Right atrium auricular region (tissue), 2 donors: Measurements from ENCODE around the gene POR. TPM values are rescaled to one million over a fixed set of nuclear protein-coding genes. Genes with fewer than 3 reads are reported as not detected.
"Not testable (repeated sequence)": the region's sequence is repeated elsewhere in the genome, so short reads cannot be mapped to it uniquely, and the experiment has no call there.

ENCODE experiments used
- DNase-seq: peaks from one replicate; pipeline ENCODE4 v3.0.0-alpha.2; 2019; ENCODE audit warnings: low spot score
- H3K27ac ChIP-seq, 2 donors: fragments of 200-600 bp; sonication (generic); 1 replicate in 1 of 2; 2 replicates in 1 of 2; pipeline ENCODE4 v1.5.1; 2016 to 2019
- H3K27me3 ChIP-seq, 2 donors: fragments of 200-600 bp; sonication (generic); one replicate each; pipeline versions ENCODE4 v1.5.1 to v1.6.0; 2017 to 2019
- H3K36me3 ChIP-seq: fragments of 200-600 bp; sonication (generic); one replicate; pipeline ENCODE4 v1.5.1; 2016
- H3K4me1 ChIP-seq, 2 donors: fragments of 200-600 bp; sonication (generic); one replicate each; pipeline versions ENCODE4 v1.5.1 to v1.6.0; 2017 to 2019
- H3K4me3 ChIP-seq, 2 donors: fragments of 200-600 bp; sonication (generic); 1 replicate in 1 of 2; 2 replicates in 1 of 2; pipeline ENCODE4 v1.5.1; 2017 to 2019; ENCODE audit warnings: mild to moderate bottlenecking in 1 of 2, moderate library complexity in 1 of 2
- H3K9me3 ChIP-seq, 2 donors: fragments of 200-600 bp; sonication (generic); one replicate each; pipeline ENCODE4 v1.5.1; 2019
- CTCF ChIP-seq, 2 donors: fragments of 200-600 bp; sonication (generic); IDR thresholded peaks; one replicate each; pipeline ENCODE4 v1.5.1; 2019; ENCODE audit warnings: antibody characterized with exemption in 2 of 2
- total RNA-seq, 2 donors: library from RNA; depleted of rRNA; stranded (reverse); fragments of >200 nt; gene quantifications; one replicate each; pipeline ENCODE4 v1.1.0, GENCODE V29; 2016

The POR gene
- total RNA-seq, 2 donors from 2014 or later = 53.4 to 85.3 TPM

- no peak for TF ChIP-seq CTCF (IDR thresholded peaks at IDR 0.05)
- Histone ChIP-seq H3K9me3 (no peaks in the 10 kb centered on the region), H3K36me3 (no peaks in the 10 kb centered on the region)
These were observed 95.0 kb downstream of the POR start for GRCh38 chr7:76009672-76010600.

GRCh38 chr7:76011442-76011861, 96.5 kb downstream of the POR start:
- H3K27ac ChIP-seq = peak overlapping the region; percentile 55 to 62
- DNase-seq = peak; percentile 74

More at GRCh38 chr7:76009672-76010600, 95.0 kb downstream of the POR start:
- H3K27ac ChIP-seq = peak overlapping the region; percentile 55 to 62
- no peaks in the 10 kb centered on the region for H3K27me3 ChIP-seq
- peaks cover 0 to 26% of the 10 kb centered on the region in 2 donors for H3K4me1 ChIP-seq
- no peak for DNase-seq
- no peak overlapping the region for H3K4me3 ChIP-seq

GRCh38 chr7:76016191-76016947, 101.4 kb downstream of the POR start:
- H3K27me3 ChIP-seq = no peaks in the 10 kb centered on the region
- no peak overlapping the region for H3K27ac ChIP-seq
- H3K9me3 ChIP-seq = no peaks in the 10 kb centered on the region
- no peak for DNase-seq
- peaks cover 2% of the 10 kb centered on the region for H3K36me3 ChIP-seq
- H3K4me3 ChIP-seq = no peak overlapping the region
- H3K4me1 ChIP-seq = peaks cover 0 to 7% of the 10 kb centered on the region in 2 donors
- no peak for TF ChIP-seq CTCF (IDR thresholded peaks at IDR 0.05)

More at GRCh38 chr7:76011442-76011861, 96.5 kb downstream of the POR start:
- no peaks in the 10 kb centered on the region for H3K36me3 ChIP-seq
- H3K4me3 ChIP-seq = no peak overlapping the region
- H3K27me3 ChIP-seq = no peaks in the 10 kb centered on the region
- no peak for TF ChIP-seq CTCF (IDR thresholded peaks at IDR 0.05)
- H3K4me1 ChIP-seq = peaks cover 0 to 26% of the 10 kb centered on the region in 2 donors
- H3K9me3 ChIP-seq = no peaks in the 10 kb centered on the region

- H3K4me1 ChIP-seq, H3K9me3 ChIP-seq, H3K36me3 ChIP-seq, H3K27ac ChIP-seq, DNase-seq, H3K27me3 ChIP-seq, H3K4me3 ChIP-seq: not testable (repeated sequence)
These were observed 103.6 kb downstream of the POR start for GRCh38 chr7:76018520-76018919.

GRCh38 chr7:76020031-76020714, 105.2 kb downstream of the POR start:
- DNase-seq = peak; percentile 77
- Histone ChIP-seq H3K27me3 (no peaks in the 10 kb centered on the region), H3K9me3 (no peaks in the 10 kb centered on the region), H3K4me3 (no peak overlapping the region), H3K36me3 (peaks cover 5% of the 10 kb centered on the region), H3K4me1 (no peaks in the 10 kb centered on the region), H3K27ac (no peak overlapping the region)
- TF ChIP-seq CTCF (IDR thresholded peaks at IDR 0.05) = peak; percentile 87 to 94
